MM.1S (cell line): ENCODE data around the gene LINGO3.

Experiments
- DNase-seq: peaks from one replicate; pipeline ENCODE4 v3.0.0-alpha.2; 2015
- H2AFZ ChIP-seq: fragments of 300-600 bp; sonication (generic); 2 replicates; pipeline ENCODE4 v1.6.0; 2016; ENCODE audit warnings: antibody characterized with exemption, low read length
- H3F3A ChIP-seq: fragments of 300-600 bp; sonication (generic); 2 replicates; pipeline ENCODE4 v1.6.1; 2016; ENCODE audit warnings: mild to moderate bottlenecking, antibody characterized with exemption, low read length, moderate library complexity, mixed read lengths; ENCODE audit not compliant: insufficient read depth
- H3K27ac ChIP-seq: fragments of 300-600 bp; sonication (generic); 2 replicates; pipeline ENCODE4 v1.5.1; 2016; ENCODE audit warnings: mild to moderate bottlenecking, low read length
- H3K27me3 ChIP-seq: fragments of 300-600 bp; sonication (generic); replicated peaks from 2 replicates; pipeline ENCODE4 v1.6.0; 2016; ENCODE audit warnings: low read length; ENCODE audit not compliant: insufficient read depth
- H3K36me3 ChIP-seq: fragments of 300-600 bp; sonication (generic); replicated peaks from 2 replicates; pipeline ENCODE4 v1.6.1; 2016; ENCODE audit warnings: mild to moderate bottlenecking, low read length, mixed read lengths; ENCODE audit not compliant: insufficient read depth
- H3K4me1 ChIP-seq: fragments of 300-600 bp; sonication (generic); 2 replicates; pipeline ENCODE4 v1.6.1; 2016; ENCODE audit warnings: low read length, mixed read lengths
- H3K4me2 ChIP-seq: fragments of 300-600 bp; sonication (generic); 2 replicates; pipeline ENCODE4 v1.6.0; 2016; ENCODE audit warnings: low read depth, low read length
- H3K4me3 ChIP-seq: fragments of 300-600 bp; sonication (generic); 2 replicates; pipeline ENCODE4 v1.5.1; 2016; ENCODE audit warnings: low read length, mixed read lengths
- H3K79me2 ChIP-seq: fragments of 300-600 bp; sonication (generic); 2 replicates; pipeline ENCODE4 v1.6.1; 2016; ENCODE audit warnings: mixed run types, low read length, mixed read lengths
- H3K9ac ChIP-seq: fragments of 300-600 bp; sonication (generic); 2 replicates; pipeline ENCODE4 v1.6.1; 2016; ENCODE audit warnings: low read length, mixed read lengths
- H3K9me2 ChIP-seq: fragments of 300-600 bp; sonication (generic); replicated peaks from 2 replicates; pipeline ENCODE4 v1.6.1; 2016; ENCODE audit warnings: mild to moderate bottlenecking, low read length, mixed read lengths; ENCODE audit not compliant: insufficient read depth
- H3K9me3 ChIP-seq: fragments of 300-600 bp; sonication (generic); replicated peaks from 2 replicates; pipeline ENCODE4 v1.6.1; 2016; ENCODE audit warnings: mild to moderate bottlenecking, low read length, mixed read lengths; ENCODE audit not compliant: insufficient read depth
- H4K20me1 ChIP-seq: fragments of 300-600 bp; sonication (generic); 2 replicates; pipeline ENCODE4 v1.6.1; 2016; ENCODE audit warnings: mild to moderate bottlenecking, low read length, moderate library complexity, mixed read lengths; ENCODE audit not compliant: insufficient read depth
- EZH2 ChIP-seq: fragments of 300-600 bp; sonication (generic); optimal IDR thresholded peaks from 2 replicates; pipeline ENCODE3; 2017; ENCODE audit warnings: low read depth, mild to moderate bottlenecking, antibody characterized with exemption, low read length, mixed read lengths
- EZH2phosphoT487 ChIP-seq: fragments of 300-600 bp; sonication (generic); IDR thresholded peaks from 2 replicates; pipeline ENCODE4 v1.6.1; 2018; ENCODE audit warnings: antibody characterized with exemption, low read length
- TF ChIP-seq, protein P1 (sequence below): fragments of 300-600 bp; sonication (generic); IDR thresholded peaks from 2 replicates; pipeline ENCODE4 v1.5.1; 2016; ENCODE audit warnings: antibody characterized with exemption, low read length, mixed read lengths

Gene LINGO3

DNA sequence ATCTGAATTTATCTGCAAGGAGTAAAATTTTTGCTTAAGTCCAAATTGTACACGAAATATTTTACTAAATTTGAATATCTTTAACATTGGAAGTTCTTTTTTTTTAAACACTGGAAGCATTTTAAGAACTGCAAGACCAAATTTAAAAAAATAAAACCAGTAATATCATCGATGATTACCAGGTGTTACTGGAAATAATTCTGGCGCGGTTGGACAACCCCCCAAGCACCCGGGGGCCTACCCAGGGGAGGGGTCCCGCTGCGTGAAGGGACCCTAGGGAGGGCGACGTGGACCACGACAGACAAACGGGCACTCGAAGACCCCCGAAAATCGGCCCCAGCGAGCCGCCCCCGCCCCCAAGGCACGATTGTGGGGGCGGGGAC lies 39.1 kb downstream of the LINGO3 start:
- H3F3A ChIP-seq = peaks cover 46% of the 10 kb centered on the region
- H2AFZ ChIP-seq = peak overlapping the region; percentile 68
- peak overlapping the region; percentile 85 for H3K4me3 ChIP-seq
- H3K36me3 ChIP-seq = peaks cover 17% of the 10 kb centered on the region
- peaks cover 38% of the 10 kb centered on the region for H4K20me1 ChIP-seq
- no peaks in the 10 kb centered on the region for H3K27me3 ChIP-seq
- H3K4me1 ChIP-seq = peaks cover 35% of the 10 kb centered on the region
- peak overlapping the region; percentile 61 for H3K9ac ChIP-seq
- no peaks in the 10 kb centered on the region for H3K9me2 ChIP-seq
- H3K4me2 ChIP-seq = peak overlapping the region; percentile 90
- no peak overlapping the region; the same call in 1 of the 2 replicates for H3K27ac ChIP-seq
- TF ChIP-seq EZH2 = no peak
- TF ChIP-seq, protein P1, sequence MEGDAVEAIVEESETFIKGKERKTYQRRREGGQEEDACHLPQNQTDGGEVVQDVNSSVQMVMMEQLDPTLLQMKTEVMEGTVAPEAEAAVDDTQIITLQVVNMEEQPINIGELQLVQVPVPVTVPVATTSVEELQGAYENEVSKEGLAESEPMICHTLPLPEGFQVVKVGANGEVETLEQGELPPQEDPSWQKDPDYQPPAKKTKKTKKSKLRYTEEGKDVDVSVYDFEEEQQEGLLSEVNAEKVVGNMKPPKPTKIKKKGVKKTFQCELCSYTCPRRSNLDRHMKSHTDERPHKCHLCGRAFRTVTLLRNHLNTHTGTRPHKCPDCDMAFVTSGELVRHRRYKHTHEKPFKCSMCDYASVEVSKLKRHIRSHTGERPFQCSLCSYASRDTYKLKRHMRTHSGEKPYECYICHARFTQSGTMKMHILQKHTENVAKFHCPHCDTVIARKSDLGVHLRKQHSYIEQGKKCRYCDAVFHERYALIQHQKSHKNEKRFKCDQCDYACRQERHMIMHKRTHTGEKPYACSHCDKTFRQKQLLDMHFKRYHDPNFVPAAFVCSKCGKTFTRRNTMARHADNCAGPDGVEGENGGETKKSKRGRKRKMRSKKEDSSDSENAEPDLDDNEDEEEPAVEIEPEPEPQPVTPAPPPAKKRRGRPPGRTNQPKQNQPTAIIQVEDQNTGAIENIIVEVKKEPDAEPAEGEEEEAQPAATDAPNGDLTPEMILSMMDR = no peak
- TF ChIP-seq EZH2phosphoT487 = no peak
- no peak for DNase-seq
- peaks cover 57% of the 10 kb centered on the region for H3K79me2 ChIP-seq
- no peaks in the 10 kb centered on the region for H3K9me3 ChIP-seq

DNA sequence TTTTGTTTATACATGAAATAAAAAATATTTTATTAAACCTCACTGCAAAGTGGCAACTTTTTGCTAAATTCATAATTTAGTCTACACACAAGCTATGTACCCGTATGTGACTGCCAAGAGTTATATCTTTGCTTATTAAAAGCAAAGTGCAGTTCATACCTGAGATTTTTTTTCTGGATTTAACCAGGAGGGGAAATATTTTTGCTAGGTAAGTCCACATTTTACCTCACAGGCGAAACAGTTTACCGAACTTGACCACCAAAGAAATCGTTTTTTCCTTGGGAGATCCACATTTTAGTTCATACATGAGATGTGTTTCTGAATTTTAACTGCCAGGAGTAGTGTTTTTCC lies 39.5 kb downstream of the LINGO3 start:
- H3K36me3 ChIP-seq = peaks cover 17% of the 10 kb centered on the region
- H3K27ac ChIP-seq = no peak overlapping the region
- no peaks in the 10 kb centered on the region for H3K9me3 ChIP-seq
- H2AFZ ChIP-seq = peak overlapping the region; percentile 68; the same call in 1 of the 2 replicates
- peaks cover 54% of the 10 kb centered on the region for H3K79me2 ChIP-seq
- H3K27me3 ChIP-seq = no peaks in the 10 kb centered on the region
- H3K4me3 ChIP-seq = peak overlapping the region; percentile 85
- H3K4me2 ChIP-seq = peak overlapping the region; percentile 90
- TF ChIP-seq EZH2phosphoT487 = no peak
- no peak for TF ChIP-seq EZH2
- TF ChIP-seq, protein P1 = no peak
- peak overlapping the region; percentile 61 for H3K9ac ChIP-seq
- H3K9me2 ChIP-seq = no peaks in the 10 kb centered on the region
- DNase-seq = peak; percentile 10
- H3K4me1 ChIP-seq = peaks cover 33% of the 10 kb centered on the region
- peaks cover 36% of the 10 kb centered on the region for H4K20me1 ChIP-seq
- peaks cover 44% of the 10 kb centered on the region for H3F3A ChIP-seq

DNA sequence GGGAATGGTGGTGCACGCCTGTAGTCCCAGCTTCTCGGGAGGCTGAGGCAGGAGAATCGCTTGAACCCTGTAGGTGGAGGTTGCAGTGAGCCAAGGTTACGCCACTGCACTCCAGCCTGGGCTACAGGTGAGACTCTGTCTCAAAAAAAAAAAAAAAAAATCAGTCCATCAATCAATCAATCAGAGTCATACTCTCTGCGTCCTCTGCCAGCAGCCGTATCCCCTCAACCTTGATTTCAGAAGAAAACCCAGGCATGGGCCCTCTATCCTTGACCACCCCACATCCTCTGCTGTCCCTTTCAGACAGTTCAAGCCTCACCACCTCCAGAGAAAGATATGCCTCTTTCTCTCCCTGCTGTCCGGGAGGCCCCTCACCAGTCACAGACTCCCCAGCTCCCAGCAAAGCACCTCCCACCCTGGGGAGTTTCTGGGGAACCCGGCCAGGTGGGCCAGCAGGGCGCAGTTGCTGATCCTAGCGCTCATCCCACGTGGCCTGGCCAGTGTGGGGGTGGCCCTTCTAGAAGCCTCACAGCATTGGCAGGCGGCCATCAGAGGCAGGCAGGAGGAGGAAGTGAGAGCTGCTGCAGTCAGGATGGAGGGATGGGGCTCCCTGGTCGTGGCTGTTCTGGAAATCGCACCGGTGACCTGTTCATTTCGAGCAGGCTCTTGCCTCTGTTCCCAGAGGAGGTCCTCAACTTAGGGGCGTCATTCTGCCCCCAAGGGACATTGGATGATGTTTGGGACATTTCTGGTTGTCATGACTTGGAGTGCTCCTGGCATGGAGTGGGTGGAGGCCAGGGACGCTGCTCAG lies 41.6 kb downstream of the LINGO3 start:
- Histone ChIP-seq H2AFZ (peak overlapping the region; percentile 97), H3K4me3 (0 out of 2 replicates have a peak overlapping the region, but pooled peaks have one; percentile 13), H3K9me2 (no peaks in the 10 kb centered on the region), H4K20me1 (peaks cover 18% of the 10 kb centered on the region), H3K36me3 (0 out of 2 replicates have a peak, but pooled peaks cover 2% of the 10 kb centered on the region), H3F3A (peaks cover 26% of the 10 kb centered on the region), H3K4me2 (peak overlapping the region; percentile 64), H3K79me2 (peaks cover 41% of the 10 kb centered on the region), H3K9me3 (no peaks in the 10 kb centered on the region), H3K27ac (peak overlapping the region; percentile 45), H3K27me3 (no peaks in the 10 kb centered on the region), H3K4me1 (peaks cover 21% of the 10 kb centered on the region), H3K9ac (peak overlapping the region; percentile 5; the same call in 1 of the 2 replicates)
- TF ChIP-seq EZH2phosphoT487 = no peak
- TF ChIP-seq, protein P1 = no peak
- TF ChIP-seq EZH2 = no peak
- peak; percentile 62 for DNase-seq
